IMR-90 (cell line): ENCODE data around the gene CDKAL1.

ENCODE experiments used
- CEBPB ChIP-seq: IDR thresholded peaks from 2 replicates; pipeline ENCODE4 v1.6.1; 2012; ENCODE audit warnings: low read depth, low read length, improper control_type of control experiment
- CTCF ChIP-seq: conservative IDR thresholded peaks from 2 replicates; pipeline ENCODE4 v1.5.1; 2012; ENCODE audit warnings: mild to moderate bottlenecking, low read depth, low read length, improper control_type of control experiment
- FOS ChIP-seq: fragments of 150-350 bp; IDR thresholded peaks from 2 replicates; pipeline ENCODE4 v1.6.1; 2016; ENCODE audit warnings: low read depth, low read length
- MAFK ChIP-seq: IDR thresholded peaks from 2 replicates; pipeline ENCODE4 v1.6.1; 2012; ENCODE audit warnings: low read depth, low read length, improper control_type of control experiment
- MXI1 ChIP-seq: IDR thresholded peaks from 2 replicates; pipeline ENCODE4 v1.6.1; 2012; ENCODE audit warnings: low read depth, mild to moderate bottlenecking, low read length, moderate library complexity, borderline replicate concordance
- POLR2A ChIP-seq: IDR thresholded peaks from 2 replicates; pipeline ENCODE4 v1.6.1; 2012; ENCODE audit warnings: mild to moderate bottlenecking, low read depth, low read length
- RFX5 ChIP-seq: IDR thresholded peaks from 2 replicates; pipeline ENCODE4 v1.8.0; 2012; ENCODE audit warnings: low read depth, mild to moderate bottlenecking, low read length, moderate library complexity
- USF2 ChIP-seq: fragments of 150-350 bp; IDR thresholded peaks from 2 replicates; pipeline ENCODE4 v1.6.1; 2017; ENCODE audit warnings: mild to moderate bottlenecking, antibody characterized with exemption, low read length, low read depth

- TF ChIP-seq CTCF (no peak), POLR2A (no peak), MXI1 (no peak), RFX5 (no peak), USF2 (no peak), MAFK (no peak), CEBPB (no peak), FOS (no peak)
Observed at GRCh38 chr6:20770773-20771172, 236.5 kb downstream of the CDKAL1 start.
